GM23338 (cell line): ENCODE results near the gene GPR39. TPM values are rescaled to one million over a fixed set of nuclear protein-coding genes. Genes with fewer than 3 reads are reported as not detected.

Experiments used
- ATAC-seq: fragments of 200-7000 bp; cut with Tn5 transposase; 3 replicates; pipeline ENCODE4 v1.9.1; 2020
- DNase-seq: peaks from one replicate; pipeline ENCODE4 v3.0.0-alpha.2; 2015; ENCODE audit warnings: low spot score
- H2AFZ ChIP-seq: fragments of 200-600 bp; sonication (generic); 2 replicates; pipeline ENCODE4 v1.8.0; 2016; ENCODE audit warnings: antibody characterized with exemption, mild to moderate bottlenecking, moderate library complexity
- H3F3A ChIP-seq: fragments of 200-600 bp; sonication (generic); replicated peaks from 2 replicates; pipeline ENCODE4 v1.8.0; 2017; ENCODE audit warnings: antibody characterized with exemption, mixed run types, low read depth
- H3K27ac ChIP-seq: fragments of 200-600 bp; sonication (generic); 2 replicates; pipeline ENCODE4 v1.6.1; 2016; ENCODE audit warnings: low read depth
- H3K27me3 ChIP-seq: fragments of 200-600 bp; sonication (generic); 2 replicates; pipeline ENCODE4 v1.8.0; 2016; ENCODE audit warnings: mild to moderate bottlenecking, mixed run types, moderate library complexity; ENCODE audit not compliant: insufficient read depth
- H3K36me3 ChIP-seq: fragments of 200-600 bp; sonication (generic); 2 replicates; pipeline ENCODE4 v1.8.0; 2016; ENCODE audit warnings: mild to moderate bottlenecking; ENCODE audit not compliant: insufficient read depth
- H3K4me1 ChIP-seq: fragments of 200-600 bp; sonication (generic); 2 replicates; pipeline ENCODE4 v1.8.0; 2016; ENCODE audit warnings: mild to moderate bottlenecking, moderate library complexity; ENCODE audit not compliant: insufficient read depth
- H3K4me2 ChIP-seq: fragments of 200-600 bp; sonication (generic); 2 replicates; pipeline ENCODE4 v1.7.1; 2017; ENCODE audit warnings: mixed run types
- H3K4me3 ChIP-seq: fragments of 200-600 bp; sonication (generic); 2 replicates; pipeline ENCODE4 v1.6.1; 2016; ENCODE audit warnings: mixed run types
- H3K79me2 ChIP-seq: fragments of 200-600 bp; sonication (generic); replicated peaks from 2 replicates; pipeline ENCODE4 v1.8.0; 2017; ENCODE audit warnings: mild to moderate bottlenecking; ENCODE audit not compliant: insufficient read depth
- H3K9me2 ChIP-seq: fragments of 200-600 bp; sonication (generic); 2 replicates; pipeline ENCODE4 v1.8.0; 2017; ENCODE audit not compliant: insufficient read depth
- H4K20me1 ChIP-seq: fragments of 200-600 bp; sonication (generic); replicated peaks from 2 replicates; pipeline ENCODE4 v1.8.0; 2017; ENCODE audit warnings: mild to moderate bottlenecking; ENCODE audit not compliant: insufficient read depth
- H3K27ac Mint-ChIP-seq: 2 replicates; pipeline ENCODE4 v1.8.0; 2020; ENCODE audit warnings: inconsistent platforms, mild to moderate bottlenecking, moderate library complexity, mixed read lengths
- H3K27me3 Mint-ChIP-seq: 3 replicates; pipeline ENCODE4 v1.8.0; 2022; ENCODE audit warnings: low read depth, mild to moderate bottlenecking, moderate library complexity, mixed read lengths, inconsistent platforms; ENCODE audit not compliant: insufficient read depth, poor library complexity
- H3K36me3 Mint-ChIP-seq: 3 replicates; pipeline ENCODE4 v1.8.0; 2021; ENCODE audit warnings: low read depth, mild to moderate bottlenecking, inconsistent platforms, moderate library complexity, mixed read lengths
- H3K4me1 Mint-ChIP-seq: 3 replicates; pipeline ENCODE4 v1.8.0; 2020; ENCODE audit warnings: mild to moderate bottlenecking, inconsistent platforms, mixed read lengths
- H3K4me3 Mint-ChIP-seq: 3 replicates; pipeline ENCODE4 v1.8.0; 2021; ENCODE audit warnings: moderate library complexity, mild to moderate bottlenecking, inconsistent platforms, mixed read lengths
- H3K9me3 Mint-ChIP-seq: 3 replicates; pipeline ENCODE4 v1.8.0; 2020; ENCODE audit warnings: moderate library complexity, mild to moderate bottlenecking, inconsistent platforms, mixed read lengths
- CREB1 ChIP-seq: fragments of 250-450 bp; sonication (Bioruptor Pico); IDR thresholded peaks from 2 replicates; pipeline ENCODE4 v1.5.0; 2020; ENCODE audit warnings: low read depth, mild to moderate bottlenecking, moderate library complexity
- EZH2 ChIP-seq: fragments of 200-600 bp; sonication (generic); IDR thresholded peaks from one replicate; pipeline ENCODE4 v1.8.0; 2017; ENCODE audit warnings: antibody characterized with exemption, mild to moderate bottlenecking, low read depth; ENCODE audit not compliant: unreplicated experiment
- JUNB ChIP-seq: IDR thresholded peaks from one replicate; pipeline ENCODE4 v1.6.1; 2016; ENCODE audit warnings: antibody characterized with exemption; ENCODE audit not compliant: unreplicated experiment
- STAT1 ChIP-seq: IDR thresholded peaks from one replicate; pipeline ENCODE4 v1.6.1; 2016; ENCODE audit warnings: antibody characterized with exemption; ENCODE audit not compliant: unreplicated experiment
- ZNF114 ChIP-seq: fragments of 250-450 bp; sonication (Bioruptor Pico); IDR thresholded peaks from 2 replicates; pipeline ENCODE4 v1.5.0; 2020; ENCODE audit warnings: mild to moderate bottlenecking, moderate library complexity
- polyA plus RNA-seq: library from polyadenylated mRNA; unstranded; fragments of >200 nt; fragmentation: Nextera tagmentation; extraction: Ambion mirVana; gene quantifications from 2 replicates; pipeline ENCODE4 v1.2.1, GENCODE V29; 2016
- total RNA-seq: library from RNA; depleted of rRNA; stranded (reverse); fragments of >200 nt; shearing (Covaris generic); gene quantifications from 2 replicates; pipeline ENCODE4 v1.2.3, GENCODE V29; 2014
- TF ChIP-seq, protein P1 (sequence below): IDR thresholded peaks from one replicate; pipeline ENCODE4 v1.6.1; 2018; ENCODE audit warnings: antibody characterized with exemption; ENCODE audit not compliant: unreplicated experiment
- TF ChIP-seq, protein P2 (sequence below): IDR thresholded peaks from 2 replicates; pipeline ENCODE4 v1.6.1; 2016; ENCODE audit warnings: antibody characterized with exemption

GPR39 gene
- total and polyA plus RNA-seq, 2 experiments from 2014 or later: 0.55 to 1.9 TPM

DNA sequence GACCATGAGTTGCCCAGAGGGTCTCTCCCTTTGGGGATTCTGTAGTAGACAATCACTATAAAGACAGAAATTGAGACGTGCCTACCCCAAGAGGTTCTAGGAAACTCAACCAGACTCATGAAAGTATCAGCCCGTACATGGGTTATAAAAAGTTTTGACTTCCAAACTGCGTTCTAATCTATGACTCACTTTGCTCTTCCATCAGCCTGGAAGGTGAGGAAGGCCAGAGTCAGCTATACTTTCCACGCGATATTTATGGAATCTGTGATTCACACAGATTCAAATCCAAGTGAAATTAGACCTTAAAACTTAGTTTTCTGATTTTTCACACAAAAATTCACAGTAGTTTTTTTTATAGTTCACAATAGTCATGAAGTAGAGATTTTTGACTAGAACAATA is 261.1 kb downstream of the GPR39 start:
- Mint-ChIP-seq H3K4me3 (no peak overlapping the region), H3K4me1 (no peaks in the 10 kb centered on the region), H3K36me3 (no peaks in the 10 kb centered on the region), H3K9me3 (no peaks in the 10 kb centered on the region), H3K27me3 (peaks cover 5% of the 10 kb centered on the region), H3K27ac (no peak overlapping the region)
- Histone ChIP-seq H3K4me1 (no peaks in the 10 kb centered on the region), H3K79me2 (no peaks in the 10 kb centered on the region), H2AFZ (no peak overlapping the region), H3K27me3 (peaks cover 23% of the 10 kb centered on the region), H4K20me1 (no peaks in the 10 kb centered on the region), H3K4me3 (no peak overlapping the region), H3K9me2 (peaks cover 6% of the 10 kb centered on the region; the same call in 1 of the 2 replicates), H3F3A (no peaks in the 10 kb centered on the region), H3K27ac (no peak overlapping the region), H3K36me3 (no peaks in the 10 kb centered on the region), H3K4me2 (no peak overlapping the region)
- DNase-seq (no peak), ATAC-seq (no peak)
- TF ChIP-seq, protein P1, sequence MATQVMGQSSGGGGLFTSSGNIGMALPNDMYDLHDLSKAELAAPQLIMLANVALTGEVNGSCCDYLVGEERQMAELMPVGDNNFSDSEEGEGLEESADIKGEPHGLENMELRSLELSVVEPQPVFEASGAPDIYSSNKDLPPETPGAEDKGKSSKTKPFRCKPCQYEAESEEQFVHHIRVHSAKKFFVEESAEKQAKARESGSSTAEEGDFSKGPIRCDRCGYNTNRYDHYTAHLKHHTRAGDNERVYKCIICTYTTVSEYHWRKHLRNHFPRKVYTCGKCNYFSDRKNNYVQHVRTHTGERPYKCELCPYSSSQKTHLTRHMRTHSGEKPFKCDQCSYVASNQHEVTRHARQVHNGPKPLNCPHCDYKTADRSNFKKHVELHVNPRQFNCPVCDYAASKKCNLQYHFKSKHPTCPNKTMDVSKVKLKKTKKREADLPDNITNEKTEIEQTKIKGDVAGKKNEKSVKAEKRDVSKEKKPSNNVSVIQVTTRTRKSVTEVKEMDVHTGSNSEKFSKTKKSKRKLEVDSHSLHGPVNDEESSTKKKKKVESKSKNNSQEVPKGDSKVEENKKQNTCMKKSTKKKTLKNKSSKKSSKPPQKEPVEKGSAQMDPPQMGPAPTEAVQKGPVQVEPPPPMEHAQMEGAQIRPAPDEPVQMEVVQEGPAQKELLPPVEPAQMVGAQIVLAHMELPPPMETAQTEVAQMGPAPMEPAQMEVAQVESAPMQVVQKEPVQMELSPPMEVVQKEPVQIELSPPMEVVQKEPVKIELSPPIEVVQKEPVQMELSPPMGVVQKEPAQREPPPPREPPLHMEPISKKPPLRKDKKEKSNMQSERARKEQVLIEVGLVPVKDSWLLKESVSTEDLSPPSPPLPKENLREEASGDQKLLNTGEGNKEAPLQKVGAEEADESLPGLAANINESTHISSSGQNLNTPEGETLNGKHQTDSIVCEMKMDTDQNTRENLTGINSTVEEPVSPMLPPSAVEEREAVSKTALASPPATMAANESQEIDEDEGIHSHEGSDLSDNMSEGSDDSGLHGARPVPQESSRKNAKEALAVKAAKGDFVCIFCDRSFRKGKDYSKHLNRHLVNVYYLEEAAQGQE: no peak
- TF ChIP-seq JUNB: no peak
- no peak for TF ChIP-seq STAT1
- TF ChIP-seq ZNF114 (CRISPR knock-in tag): no peak
- TF ChIP-seq, protein P2, sequence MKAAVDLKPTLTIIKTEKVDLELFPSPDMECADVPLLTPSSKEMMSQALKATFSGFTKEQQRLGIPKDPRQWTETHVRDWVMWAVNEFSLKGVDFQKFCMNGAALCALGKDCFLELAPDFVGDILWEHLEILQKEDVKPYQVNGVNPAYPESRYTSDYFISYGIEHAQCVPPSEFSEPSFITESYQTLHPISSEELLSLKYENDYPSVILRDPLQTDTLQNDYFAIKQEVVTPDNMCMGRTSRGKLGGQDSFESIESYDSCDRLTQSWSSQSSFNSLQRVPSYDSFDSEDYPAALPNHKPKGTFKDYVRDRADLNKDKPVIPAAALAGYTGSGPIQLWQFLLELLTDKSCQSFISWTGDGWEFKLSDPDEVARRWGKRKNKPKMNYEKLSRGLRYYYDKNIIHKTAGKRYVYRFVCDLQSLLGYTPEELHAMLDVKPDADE: no peak
- TF ChIP-seq CREB1 (CRISPR knock-in tag): no peak

DNA sequence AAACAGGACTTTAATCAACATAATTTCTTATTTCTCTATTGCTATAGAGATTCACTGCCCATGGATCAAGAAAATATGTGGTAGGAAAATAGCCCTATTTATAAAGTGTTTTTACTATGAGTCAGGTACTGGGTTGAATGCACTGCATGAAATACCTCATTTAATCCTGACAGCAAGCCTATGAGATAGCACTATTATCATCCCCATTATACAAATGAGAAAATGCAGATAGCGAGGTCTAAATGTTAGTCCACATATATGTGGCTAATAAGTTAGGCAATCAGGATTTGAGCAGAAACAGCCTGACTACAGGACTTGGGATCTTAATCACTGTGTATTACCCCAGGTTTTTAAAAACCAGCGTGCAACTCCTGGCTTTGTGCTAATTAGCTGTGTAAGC is 261.9 kb downstream of the GPR39 start:
- Histone ChIP-seq H4K20me1 (no peaks in the 10 kb centered on the region), H3F3A (no peaks in the 10 kb centered on the region), H3K27ac (no peak overlapping the region), H3K27me3 (peaks cover 15% of the 10 kb centered on the region), H3K36me3 (no peaks in the 10 kb centered on the region), H3K4me2 (no peak overlapping the region), H3K4me3 (no peak overlapping the region), H3K4me1 (no peaks in the 10 kb centered on the region), H3K79me2 (no peaks in the 10 kb centered on the region), H3K9me2 (peaks cover 6% of the 10 kb centered on the region; the same call in 1 of the 2 replicates), H2AFZ (no peak overlapping the region)
- Mint-ChIP-seq H3K4me1 (no peaks in the 10 kb centered on the region), H3K4me3 (no peak overlapping the region), H3K27me3 (no peaks in the 10 kb centered on the region), H3K36me3 (no peaks in the 10 kb centered on the region), H3K27ac (no peak overlapping the region), H3K9me3 (no peaks in the 10 kb centered on the region)
- no peak for DNase-seq
- no peak for ATAC-seq
- TF ChIP-seq CREB1 (CRISPR knock-in tag) (no peak), JUNB (no peak), STAT1 (no peak), EZH2 (no peak), ZNF114 (CRISPR knock-in tag) (no peak)
- TF ChIP-seq, protein P2: no peak
- TF ChIP-seq, protein P1: no peak
